ENCODE results near the gene DNAH8.
"Not testable (repeated sequence)": the region's sequence is repeated elsewhere in the genome, so short reads cannot be mapped to it uniquely, and the experiment has no call there.

DNAH8 gene, protein sequence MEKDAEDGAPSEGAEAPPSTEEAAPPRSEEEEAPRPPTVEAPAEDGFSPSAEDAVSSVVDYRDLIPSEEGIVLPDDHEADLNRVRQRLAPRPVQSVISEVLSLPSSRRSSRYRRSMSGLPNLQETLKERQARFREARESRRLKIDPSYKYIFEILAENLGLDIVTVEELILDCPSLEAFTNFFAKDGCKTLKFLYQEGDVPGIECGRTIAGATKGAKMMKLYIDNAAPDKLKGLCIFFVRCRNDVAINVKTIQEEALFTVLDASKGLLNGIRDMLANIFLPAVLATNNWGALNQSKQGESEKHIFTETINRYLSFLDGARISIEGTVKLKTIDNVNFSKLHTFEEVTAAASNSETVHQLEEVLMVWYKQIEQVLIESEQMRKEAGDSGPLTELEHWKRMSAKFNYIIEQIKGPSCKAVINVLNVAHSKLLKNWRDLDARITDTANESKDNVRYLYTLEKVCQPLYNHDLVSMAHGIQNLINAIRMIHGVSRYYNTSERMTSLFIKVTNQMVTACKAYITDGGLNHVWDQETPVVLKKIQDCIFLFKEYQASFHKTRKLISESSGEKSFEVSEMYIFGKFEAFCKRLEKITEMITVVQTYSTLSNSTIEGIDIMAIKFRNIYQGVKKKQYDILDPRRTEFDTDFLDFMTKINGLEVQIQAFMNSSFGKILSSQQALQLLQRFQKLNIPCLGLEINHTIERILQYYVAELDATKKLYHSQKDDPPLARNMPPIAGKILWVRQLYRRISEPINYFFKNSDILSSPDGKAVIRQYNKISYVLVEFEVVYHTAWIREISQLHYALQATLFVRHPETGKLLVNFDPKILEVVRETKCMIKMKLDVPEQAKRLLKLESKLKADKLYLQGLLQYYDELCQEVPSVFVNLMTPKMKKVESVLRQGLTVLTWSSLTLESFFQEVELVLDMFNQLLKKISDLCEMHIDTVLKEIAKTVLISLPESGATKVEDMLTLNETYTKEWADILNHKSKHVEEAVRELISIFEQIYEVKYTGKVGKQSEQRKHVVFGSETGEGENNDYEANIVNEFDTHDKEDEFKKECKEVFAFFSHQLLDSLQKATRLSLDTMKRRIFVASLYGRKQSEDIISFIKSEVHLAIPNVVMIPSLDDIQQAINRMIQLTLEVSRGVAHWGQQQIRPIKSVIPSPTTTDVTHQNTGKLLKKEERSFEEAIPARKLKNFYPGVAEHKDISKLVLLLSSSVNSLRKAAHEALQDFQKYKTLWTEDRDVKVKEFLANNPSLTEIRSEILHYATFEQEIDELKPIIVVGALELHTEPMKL (N-terminal part only)

DNA sequence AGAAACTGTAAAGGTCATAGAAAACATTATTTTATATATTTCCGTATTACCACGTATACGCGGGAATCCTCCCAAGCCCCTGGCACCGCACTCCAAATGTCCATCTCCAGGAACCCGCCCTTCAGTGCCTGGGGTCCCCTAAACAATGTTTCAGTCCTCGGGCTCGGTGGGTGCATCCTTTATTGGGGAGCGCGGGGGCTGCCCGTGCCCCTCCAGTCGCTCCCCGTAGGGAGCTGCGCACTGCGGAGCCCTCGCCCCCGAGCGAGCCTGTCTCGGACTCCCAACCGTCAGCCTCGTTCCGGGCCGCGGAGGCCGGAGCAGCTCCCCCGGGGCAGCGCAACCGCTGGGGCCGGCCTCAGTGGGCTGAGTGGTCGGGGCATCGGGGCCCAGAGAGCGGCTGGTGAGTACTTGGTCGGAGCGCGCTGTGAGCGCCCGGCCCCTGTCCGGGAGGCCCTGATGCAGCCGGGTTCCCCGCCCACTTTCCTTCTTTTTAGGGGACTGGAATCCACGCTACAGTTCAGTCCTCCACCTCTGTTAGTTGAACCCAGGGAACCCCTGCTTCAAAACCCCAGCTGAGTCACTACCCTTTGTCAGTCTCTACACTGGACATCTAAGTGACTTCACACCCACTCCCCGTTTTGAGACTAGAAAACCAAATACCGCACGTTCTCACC, at the start of gene DNAH8:
DNAH8 (plus strand) TSS at position 296 of the 674 bp plus-strand sequence. CDS start 7,499 bp downstream, outside the sequence.
- no peak for DNase-seq

DNA sequence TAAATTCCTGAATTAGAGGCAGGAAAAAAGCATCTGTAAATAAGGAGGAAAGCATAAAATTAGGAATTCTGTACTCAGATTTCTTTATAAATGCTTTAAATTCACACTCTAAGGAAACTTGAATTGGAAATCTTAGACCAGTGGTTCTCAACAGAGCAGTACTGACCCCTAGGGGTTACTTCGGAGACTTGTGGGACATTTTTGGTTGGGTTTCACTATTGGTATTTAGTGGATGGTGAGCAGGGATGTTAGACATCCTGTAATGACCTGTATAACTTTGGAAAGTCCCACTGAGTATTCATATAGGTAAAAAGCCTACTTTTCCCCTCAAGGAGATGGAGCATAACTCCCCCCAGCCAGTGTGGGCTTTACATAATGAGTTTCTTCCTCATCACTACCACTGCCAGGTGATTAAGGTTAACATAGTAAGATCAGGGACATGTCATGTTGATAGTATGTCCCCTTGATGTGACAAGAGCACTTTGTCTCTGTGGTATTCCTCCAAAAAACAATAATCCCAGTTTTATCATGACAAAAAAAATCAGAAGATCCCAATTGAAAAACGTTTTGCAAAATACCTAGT, 43.1 kb upstream of the DNAH8 start:
- DNase-seq, result peak; percentile 57

DNA sequence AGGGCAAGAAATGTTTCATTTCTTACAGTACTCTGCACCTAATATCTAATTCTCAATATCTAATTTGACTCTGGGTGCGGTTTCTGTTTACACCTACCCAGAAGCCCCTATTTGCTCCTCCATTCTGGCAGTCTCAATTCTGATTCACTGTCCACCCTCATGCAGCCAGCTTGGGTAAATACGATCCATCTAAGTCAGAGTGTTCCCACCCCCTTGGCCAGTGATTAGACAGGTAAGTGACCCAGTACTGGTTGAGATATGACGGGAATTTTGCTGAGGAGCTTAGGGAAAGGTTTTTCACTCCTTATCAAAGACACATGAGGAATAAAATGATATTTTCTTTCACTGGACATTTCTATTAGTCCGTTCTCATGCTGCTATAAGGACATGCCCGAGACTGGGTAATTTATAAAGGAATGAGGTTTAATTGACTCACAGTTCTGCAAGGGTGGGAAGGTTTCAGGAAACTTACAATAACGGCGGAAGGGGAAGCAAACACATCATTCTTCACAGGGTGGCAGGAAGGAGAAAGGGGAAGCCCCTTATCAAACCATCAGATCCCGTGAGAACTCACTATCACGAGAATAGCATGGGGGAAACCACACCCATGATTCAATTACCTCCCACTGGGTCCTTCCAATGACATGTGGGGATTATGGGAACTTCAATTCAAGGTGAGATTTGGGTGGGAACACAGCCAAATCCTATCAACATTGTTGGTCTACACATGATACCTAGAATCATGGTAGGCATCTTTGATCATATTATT, 41.5 kb upstream of the DNAH8 start:
- peak; percentile 77 for DNase-seq

DNA sequence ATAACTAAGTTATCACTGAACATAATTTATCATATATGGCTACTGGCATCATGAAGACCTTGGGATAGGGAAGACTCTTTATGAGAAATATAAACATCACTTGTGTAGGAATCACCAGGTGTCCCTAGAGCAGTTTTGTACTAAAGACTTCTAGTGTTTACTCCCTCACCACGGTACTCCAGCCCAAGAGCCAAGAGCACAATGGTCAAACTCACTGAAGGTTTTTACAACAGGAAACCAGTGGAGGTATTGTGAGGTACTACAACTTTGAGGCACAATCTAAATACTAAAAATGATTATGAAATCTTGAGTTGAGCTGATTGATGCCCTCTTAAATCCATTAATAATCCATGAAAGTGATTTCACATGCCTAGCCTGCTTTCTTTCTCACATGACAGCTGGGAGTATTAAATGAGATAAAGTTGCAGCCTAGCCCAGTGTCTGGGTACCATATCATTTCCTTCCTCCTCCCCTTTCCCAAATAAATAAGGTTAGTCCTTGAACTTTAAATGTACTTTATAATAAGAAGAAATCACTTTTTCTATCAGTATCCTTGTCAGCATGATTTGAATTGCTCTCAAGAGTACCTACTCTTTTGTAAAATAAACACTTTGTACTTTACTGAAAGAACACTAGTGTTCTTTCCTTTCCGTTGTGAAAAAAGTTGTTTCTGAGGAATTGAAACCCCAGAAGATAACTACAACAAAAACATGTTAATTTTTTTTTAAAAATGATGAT, 38.7 kb upstream of the DNAH8 start:
- no peak for DNase-seq

DNA sequence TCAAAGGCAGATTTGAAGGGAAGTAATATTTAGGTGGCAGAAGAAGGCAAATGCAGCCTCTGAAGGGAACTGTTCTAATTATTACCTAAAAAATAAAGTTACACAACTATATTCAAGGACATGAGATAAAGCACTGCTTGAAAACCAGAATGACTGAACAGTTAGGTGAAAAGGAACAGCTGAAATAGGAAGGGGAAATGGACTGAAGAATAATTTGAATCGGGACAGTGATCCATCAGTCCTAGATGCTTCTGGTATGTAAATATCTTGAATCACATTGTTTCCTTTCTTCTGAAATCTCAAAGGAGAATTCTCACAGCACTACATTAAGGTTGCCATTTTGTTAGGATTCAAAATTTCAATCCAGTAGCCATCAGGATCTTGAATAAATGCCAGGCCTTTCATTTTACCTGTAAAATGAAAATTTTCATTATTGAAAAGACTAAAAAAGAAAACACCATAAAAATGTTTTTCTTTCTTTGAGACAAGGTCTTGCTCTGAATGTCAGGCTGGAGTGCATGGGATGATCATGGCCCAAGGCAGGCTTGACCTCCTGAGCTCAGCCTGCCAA, 38.1 kb upstream of the DNAH8 start:
- DNase-seq, result no peak

DNA sequence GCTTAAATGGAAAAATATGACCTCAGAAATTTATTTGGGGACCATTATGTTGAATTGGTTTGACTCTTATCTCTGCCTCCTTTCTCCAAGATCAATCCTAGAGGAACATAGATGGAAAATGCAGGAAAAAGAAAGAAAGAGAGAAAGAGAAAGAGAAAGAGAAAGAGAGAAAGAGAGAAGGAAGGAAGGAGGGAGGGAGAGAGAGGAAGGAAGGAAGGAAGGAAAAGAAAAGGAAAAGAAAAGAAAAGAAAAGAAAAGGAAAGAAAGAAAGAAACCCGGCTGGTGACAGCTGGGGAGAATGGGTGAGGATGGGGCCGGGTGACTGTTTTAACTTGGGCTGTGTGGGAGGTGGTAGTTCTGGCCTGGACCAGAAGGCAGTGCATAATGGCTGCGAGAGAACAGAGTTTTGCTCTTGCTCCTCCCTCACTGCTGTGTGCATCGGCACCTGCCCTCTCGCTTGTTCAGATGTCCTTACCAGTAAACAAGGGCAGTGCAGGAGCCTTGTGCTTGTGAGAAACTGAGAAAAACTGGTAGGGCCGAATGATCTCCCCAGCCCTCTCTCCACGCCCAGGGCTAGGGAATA, 36.8 kb upstream of the DNAH8 start:
- no peak for DNase-seq

DNA sequence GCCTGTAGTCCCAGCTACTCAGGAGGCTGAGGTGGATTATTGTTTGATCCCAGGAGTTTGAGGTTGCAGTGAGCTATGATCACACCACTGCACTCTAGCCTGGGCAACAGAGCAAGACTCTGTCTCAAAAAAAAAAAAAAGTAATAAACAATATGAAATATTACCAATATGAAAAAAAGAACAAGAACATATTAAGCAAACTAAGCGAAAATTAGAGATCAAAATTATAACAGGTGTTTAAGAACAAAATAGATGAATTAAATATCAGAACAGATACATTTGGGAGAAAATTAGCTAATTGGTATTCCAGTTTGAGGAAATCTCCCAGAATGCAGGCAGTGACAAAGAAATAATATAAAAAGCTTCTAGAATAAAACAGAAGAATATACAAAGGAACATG, 35.4 kb upstream of the DNAH8 start:
- no peak for DNase-seq

DNA sequence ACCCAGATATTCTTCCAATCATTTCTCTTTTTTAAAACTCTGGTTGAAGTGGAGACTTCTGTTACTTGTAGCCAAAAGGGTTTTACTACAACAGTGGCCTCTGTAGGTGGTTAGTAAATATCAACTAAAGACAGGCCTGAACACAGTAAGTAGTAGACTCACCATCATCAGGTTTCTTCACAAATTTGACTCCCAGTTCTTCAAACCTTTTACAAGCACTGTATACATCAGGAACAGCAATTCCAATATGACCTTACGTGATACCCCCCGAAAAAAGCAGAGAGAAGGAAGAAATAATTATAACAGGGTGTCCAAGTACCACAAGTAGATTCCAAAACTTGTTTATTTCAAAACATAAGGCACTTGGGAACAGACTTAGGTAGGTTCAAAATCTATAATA, 33.3 kb upstream of the DNAH8 start:
- DNase-seq, result no peak

DNA sequence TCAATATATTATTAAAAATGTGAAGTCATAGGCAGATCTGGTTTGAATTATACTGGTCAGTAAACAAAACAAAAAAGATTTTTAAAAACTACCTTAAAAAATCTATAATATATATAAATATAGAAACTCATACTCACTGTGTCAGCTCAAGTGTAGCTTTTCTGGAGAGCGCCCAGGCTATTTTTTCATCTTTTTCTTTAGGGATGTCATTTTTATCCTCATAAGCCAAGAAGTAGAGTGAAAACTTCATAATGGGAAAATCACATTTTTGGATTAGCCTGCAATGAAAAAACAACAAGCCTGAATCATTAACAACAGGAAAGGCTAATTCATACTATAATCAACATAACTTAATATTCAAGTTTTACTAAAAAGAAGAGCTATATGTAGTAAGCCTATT, 30.9 kb upstream of the DNAH8 start:
- DNase-seq, result no peak

DNA sequence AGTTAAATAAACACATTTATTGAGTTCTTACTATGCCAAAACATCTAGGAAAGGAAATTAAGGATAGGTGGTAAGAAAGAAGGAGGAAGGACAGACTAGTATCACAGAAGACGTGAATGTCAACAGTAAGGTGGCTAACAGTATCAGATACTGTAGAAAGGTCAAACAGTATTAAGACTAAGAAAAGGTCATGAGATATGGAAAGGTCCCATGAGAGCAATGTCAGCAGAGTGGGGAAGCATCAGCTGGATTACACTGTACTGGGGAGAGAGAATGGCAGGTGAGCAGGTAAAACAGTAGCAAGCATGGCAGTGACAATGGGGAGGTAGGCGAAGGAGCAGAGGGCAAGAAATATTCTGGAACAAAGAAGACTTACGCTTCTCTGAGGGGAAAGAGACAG, 30.2 kb upstream of the DNAH8 start:
- DNase-seq, result no peak

DNA sequence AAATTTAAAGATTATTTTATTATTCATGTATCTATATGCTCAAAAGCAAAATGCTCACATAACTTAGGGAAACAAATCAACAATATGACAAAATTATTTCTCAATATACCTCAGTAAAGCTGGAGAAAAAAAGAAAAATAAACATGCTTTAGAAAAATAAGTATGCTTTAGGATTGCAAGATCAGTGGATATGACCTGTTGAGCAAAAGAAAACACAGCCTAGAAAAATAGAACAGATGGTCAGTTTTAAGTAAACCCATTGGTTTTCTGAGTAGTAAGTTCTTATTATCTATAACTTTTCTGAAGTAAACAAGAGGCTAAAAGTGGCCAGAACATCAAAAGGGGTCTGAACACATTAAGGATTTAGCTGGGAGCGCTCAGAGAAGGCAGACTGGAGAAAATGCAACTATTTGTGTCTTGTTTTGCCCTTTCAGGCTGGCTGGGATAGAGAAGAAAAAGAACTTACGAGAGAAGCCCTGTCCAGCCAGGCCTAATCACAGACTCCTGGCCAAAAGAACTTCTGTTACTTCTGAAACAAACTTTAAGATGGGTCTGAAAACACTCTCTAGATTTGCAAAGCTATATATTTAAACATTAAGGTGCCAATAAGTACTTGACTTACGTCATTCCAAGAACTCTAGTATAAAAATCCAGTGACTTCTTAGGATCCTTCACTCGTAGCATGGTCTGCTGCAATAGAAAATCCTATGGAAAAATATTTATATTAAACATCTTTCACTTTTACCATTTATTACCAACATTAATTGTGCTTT, 28.7 kb upstream of the DNAH8 start:
- no peak for DNase-seq

DNA sequence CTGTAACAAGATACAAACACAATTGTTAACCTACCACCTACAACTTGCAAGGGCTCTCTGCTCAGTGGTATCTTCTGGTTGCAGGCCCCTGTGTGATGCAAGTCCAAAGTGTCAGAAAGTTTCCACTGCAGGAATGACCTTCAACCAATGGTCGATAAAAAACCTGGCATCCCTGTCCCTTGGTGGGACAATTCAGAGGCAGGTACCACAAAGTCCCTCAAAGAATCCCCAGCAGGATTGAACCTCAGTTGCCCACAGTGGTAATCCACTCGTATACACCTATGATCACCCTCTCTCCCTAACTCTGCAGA, 28.1 kb upstream of the DNAH8 start:
- DNase-seq, result no peak

DNA sequence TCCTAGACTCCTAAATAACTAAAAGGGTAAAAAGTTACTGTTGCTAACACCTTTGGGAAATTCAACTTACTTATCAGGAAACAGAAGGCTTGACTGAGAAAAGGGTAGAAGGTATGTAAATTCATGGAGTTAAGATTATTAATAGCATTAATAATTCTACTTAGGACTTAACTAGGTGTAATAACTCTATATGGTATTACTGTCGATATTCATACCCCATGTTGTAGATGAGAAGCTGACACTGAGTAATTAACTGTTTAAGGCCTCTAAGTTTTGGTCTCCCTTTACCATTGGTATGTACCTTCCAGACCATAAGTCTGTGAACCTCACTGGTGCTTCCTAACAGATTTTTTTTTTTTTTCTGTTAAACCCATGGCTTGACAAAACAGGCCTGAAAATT, 27.6 kb upstream of the DNAH8 start:
- no peak for DNase-seq

DNA sequence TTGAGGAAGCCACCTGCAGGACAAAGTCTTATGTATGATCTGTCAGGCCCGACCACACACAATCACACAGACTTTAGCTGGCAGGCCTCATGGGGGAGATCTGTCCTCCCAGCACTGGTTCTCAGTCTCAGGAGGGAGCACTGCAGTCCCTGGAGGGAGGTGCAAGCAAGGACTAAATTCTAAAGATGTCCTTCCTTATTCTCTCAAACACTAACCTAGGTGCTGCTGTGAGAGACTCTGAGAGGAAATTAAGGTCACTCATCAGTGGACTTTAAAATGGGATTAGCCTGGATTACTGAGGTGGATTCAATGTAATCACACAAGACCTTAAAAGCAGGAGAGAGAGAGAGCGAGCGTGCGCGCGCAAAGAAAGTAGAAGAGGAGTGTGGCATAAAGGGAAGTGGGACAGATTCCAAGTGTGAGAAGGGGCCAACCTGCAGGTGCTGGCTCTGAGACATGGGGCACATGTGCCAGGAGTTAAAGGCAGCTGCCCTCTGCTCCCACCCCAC, 26.5 kb upstream of the DNAH8 start:
- no peak for DNase-seq

DNA sequence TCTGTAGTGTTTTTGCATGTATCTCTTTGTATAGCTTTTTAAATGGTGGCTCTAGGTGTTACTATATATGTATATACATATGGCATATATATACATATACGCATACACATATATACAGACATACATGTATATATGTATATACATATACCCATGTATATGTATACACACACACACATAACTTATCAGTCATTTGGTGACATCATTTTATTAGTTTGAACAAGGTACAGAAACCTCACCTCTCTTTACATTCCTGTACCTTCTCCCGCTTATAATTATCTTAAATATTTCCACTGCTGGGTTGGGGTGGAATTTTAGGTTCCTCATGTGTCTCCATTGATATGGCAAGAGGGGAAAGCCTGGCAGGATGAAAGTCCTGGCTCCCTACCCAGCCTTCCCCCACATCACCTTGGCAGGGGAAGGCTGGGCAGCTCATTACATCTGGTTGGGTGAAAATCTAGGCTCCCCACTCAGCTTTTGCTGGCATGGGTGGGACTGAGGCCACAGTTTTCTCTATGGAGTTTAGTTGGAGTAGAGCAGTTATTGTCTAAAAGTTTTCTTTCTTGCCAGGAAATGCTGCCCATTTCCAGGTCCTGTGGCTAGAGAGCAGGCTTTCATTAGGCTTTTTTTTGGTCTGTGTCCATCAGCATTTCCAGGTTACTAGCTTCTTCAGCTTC, 19.7 kb upstream of the DNAH8 start:
- DNase-seq, result no peak

DNA sequence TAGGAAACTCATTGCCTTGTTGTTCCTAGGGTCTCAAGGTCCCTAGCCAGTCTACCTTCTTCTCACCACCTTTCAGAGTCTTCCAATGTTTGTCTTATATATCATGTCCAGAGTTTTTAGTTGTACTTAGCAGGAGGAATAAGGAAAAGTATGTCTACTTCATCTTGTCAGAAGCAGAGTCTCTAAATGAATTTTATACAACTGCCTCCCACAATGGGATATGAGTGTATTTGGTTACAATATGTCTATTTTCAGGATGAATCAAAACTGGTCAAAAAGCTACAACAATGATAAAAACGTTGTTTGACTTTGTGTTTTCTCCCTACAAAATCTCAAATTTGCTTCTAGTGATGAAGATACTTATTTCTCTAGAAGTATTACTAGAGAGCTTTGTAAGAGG, 19.2 kb upstream of the DNAH8 start:
- no peak for DNase-seq

DNA sequence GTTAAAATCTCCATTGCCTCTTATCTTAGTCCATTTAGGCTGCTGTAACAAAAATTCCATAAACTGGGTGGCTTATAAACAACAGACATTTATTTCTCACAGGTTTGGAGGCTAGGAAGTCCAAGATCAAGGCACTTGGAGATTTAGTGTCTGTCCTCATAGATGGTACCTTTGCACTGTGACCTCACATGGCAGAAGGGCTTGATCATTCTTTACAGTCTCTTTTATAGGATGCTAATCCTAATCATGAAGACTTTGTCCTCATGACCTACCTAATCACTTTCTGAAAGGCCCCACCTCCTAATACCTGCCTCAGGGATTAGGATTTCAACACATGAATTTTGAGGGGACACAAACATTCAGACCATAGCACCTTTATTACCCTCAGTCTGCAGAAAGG, 18.8 kb upstream of the DNAH8 start:
- no peak for DNase-seq

DNA sequence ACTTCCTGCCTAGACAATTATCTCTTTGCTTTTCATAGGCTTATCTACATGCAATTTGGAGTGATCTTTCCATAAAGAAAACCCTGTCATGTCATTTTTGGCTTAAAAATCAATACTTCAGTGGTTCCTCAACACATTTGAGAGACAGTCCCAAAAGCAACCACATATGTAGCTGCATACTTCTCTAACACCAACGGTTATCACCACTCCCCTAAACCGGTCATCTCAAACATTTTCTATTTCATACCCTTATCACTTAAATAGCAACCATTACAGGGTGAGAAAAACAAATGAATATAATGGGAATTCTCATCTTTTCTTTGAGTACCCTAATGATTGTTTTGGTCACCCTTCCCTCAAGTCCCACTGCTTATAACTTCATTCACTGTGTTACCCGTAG, 17.3 kb upstream of the DNAH8 start:
- no peak for DNase-seq

DNA sequence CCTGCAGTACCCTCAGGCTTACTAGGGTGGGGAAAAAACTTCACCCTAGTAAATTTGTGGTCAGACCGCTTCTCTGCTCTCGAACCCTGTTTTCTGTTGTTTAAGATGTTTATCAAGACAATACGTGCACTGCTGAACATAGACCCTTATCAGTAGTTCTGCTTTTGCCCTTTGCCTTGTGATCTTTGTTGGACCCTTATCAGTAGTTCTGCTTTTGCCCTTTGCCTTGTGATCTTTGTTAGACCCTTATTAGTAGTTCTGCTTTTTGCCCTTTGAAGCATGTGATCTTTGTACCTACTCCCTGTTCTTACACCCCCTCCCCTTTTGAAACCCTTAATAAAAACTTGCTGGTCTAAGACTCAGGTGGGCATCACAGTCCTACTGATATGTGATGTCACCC, 15.4 kb upstream of the DNAH8 start:
- DNase-seq, result not testable (repeated sequence)
